ENCODE data around the gene CACNB3.

CACNB3 gene

GRCh38 chr12:48826209-48826855, 8.0 kb downstream of the CACNB3 start:
- TF ChIP-seq, protein P1, sequence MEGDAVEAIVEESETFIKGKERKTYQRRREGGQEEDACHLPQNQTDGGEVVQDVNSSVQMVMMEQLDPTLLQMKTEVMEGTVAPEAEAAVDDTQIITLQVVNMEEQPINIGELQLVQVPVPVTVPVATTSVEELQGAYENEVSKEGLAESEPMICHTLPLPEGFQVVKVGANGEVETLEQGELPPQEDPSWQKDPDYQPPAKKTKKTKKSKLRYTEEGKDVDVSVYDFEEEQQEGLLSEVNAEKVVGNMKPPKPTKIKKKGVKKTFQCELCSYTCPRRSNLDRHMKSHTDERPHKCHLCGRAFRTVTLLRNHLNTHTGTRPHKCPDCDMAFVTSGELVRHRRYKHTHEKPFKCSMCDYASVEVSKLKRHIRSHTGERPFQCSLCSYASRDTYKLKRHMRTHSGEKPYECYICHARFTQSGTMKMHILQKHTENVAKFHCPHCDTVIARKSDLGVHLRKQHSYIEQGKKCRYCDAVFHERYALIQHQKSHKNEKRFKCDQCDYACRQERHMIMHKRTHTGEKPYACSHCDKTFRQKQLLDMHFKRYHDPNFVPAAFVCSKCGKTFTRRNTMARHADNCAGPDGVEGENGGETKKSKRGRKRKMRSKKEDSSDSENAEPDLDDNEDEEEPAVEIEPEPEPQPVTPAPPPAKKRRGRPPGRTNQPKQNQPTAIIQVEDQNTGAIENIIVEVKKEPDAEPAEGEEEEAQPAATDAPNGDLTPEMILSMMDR (IDR thresholded peaks at IDR 0.05; ENCODE audit: insufficient read depth, low read depth, low read length, missing control alignments) = no peak
- no peak overlapping the region for H3K4me3 ChIP-seq (ENCODE audit: low read length)
- DNase-seq (ENCODE audit: low read depth) = peak; percentile 87

DNA sequence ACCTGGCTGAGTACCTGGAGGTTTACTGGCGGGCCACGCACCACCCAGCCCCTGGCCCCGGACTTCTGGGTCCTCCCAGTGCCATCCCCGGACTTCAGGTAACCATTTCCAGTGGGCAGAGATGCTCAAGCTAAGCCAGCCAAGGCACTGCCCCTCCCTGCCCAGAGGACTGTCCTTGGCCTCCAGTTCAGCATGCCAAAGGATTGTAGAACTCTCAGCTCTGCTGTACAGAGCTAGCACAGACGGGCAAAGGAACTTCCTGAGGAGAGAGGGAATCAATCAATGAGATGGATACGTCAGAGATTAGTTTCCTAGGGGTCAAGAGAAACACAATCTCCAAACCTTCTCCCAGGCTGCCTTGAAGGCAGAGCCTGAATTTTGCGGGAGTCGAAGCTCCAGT, 8.7 kb downstream of the CACNB3 start:
- DNase-seq (ENCODE audit: low read depth) = no peak
- no peak overlapping the region for H3K4me3 ChIP-seq (ENCODE audit: low read length)
- TF ChIP-seq, protein P1 (IDR thresholded peaks at IDR 0.05; ENCODE audit: insufficient read depth, low read depth, low read length, missing control alignments) = no peak

GRCh38 chr12:48827513-48828096, 9.3 kb downstream of the CACNB3 start:
- no peak overlapping the region for H3K4me3 ChIP-seq (ENCODE audit: low read length)
- TF ChIP-seq, protein P1 (IDR thresholded peaks at IDR 0.05; ENCODE audit: insufficient read depth, low read depth, low read length, missing control alignments) = no peak

DNA sequence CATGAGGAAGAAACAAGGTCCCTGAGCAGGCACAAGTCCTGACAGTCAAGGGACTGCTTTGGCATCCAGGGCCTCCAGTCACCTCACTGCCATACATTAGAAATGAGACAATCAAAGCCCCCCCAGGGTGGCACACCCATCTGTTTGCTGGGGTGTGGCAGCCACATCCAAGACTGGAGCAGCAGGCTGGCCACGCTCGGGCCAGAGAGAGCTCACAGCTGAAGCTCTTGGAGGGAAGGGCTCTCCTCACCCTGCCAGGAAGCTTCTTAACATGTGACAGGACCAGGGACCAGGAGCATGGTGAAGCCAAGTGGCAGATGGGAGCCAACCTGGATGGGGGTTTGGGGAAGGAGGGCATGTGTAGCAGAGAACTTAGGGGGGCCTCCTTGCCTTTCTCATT, 10.0 kb downstream of the CACNB3 start:
- TF ChIP-seq, protein P1 (IDR thresholded peaks at IDR 0.05; ENCODE audit: insufficient read depth, low read depth, low read length, missing control alignments) = no peak
- DNase-seq (ENCODE audit: low read depth) = no peak
- no peak overlapping the region for H3K4me3 ChIP-seq (ENCODE audit: low read length)

More at GRCh38 chr12:48827513-48828096, 9.3 kb downstream of the CACNB3 start:
- DNase-seq (ENCODE audit: low read depth) = no peak

- H3K4me3 ChIP-seq (ENCODE audit: low read length) = no peak overlapping the region
- DNase-seq (ENCODE audit: low read depth) = no peak
- TF ChIP-seq, protein P1 (IDR thresholded peaks at IDR 0.05; ENCODE audit: insufficient read depth, low read depth, low read length, missing control alignments) = no peak
Measured at GRCh38 chr12:48828841-48829575, 10.7 kb downstream of the CACNB3 start.

DNA sequence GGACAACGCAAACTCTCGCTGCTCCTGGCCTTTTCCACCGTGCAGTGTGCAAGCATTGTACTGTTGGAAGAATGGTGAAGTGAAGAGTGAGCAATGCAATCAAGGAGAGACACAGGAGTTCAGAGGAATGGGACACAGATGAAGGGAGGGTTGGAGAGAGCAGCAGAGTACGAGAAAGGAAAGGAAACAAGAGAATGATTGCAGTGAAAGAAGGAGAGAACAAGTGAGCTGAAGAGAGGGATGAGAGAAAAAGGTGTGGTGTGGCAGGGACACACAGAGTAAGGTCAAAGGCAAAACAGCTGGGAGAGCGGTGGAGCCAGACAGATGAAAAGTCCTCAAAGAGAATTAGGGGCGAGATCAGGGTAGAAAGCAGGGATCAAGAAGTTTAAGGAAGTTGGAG, 13.0 kb downstream of the CACNB3 start:
- TF ChIP-seq, protein P1 (IDR thresholded peaks at IDR 0.05; ENCODE audit: insufficient read depth, low read depth, low read length, missing control alignments) = no peak
- no peak for DNase-seq (ENCODE audit: low read depth)
- H3K4me3 ChIP-seq (ENCODE audit: low read length) = no peak overlapping the region

Data from epithelial cell of esophagus (primary cell).